HL-60/S4 treated with retinoic acid at 250 ng/mL for 4 days and 3 days (cell line): ENCODE measurements around the gene ZFP36.

Source experiments
- in situ Hi-C: fragments of 300-500 bp; cut with MboI; formaldehyde crosslinking; loops from 2 replicates; pipeline ENCODE4 v1.7.0; 2022; ENCODE audit warnings: low sequenced_read_pairs

Gene ZFP36

GRCh38 chr19:39417463-39418181, 11.0 kb downstream of the ZFP36 start:
- in situ Hi-C loops: no loop called here

GRCh38 chr19:39419003-39419402, 12.4 kb downstream of the ZFP36 start:
- in situ Hi-C loops: no loop called here

- in situ Hi-C loops: no loop called here
These were observed 14.1 kb downstream of the ZFP36 start for GRCh38 chr19:39420769-39421168.

GRCh38 chr19:39422020-39422419, 15.4 kb downstream of the ZFP36 start:
- in situ Hi-C loops: no loop called here

- in situ Hi-C loops: no loop called here
These were observed 16.8 kb downstream of the ZFP36 start for GRCh38 chr19:39423258-39424086.

GRCh38 chr19:39424934-39425333, 18.3 kb downstream of the ZFP36 start:
- in situ Hi-C loops: no loop called here

- in situ Hi-C loops: no loop called here
These were observed 19.1 kb downstream of the ZFP36 start for GRCh38 chr19:39425744-39426143.

- in situ Hi-C loops: no loop called here
These were observed 19.5 kb downstream of the ZFP36 start for GRCh38 chr19:39426170-39426569.

- in situ Hi-C loops: no loop called here
These were observed 21.1 kb downstream of the ZFP36 start for GRCh38 chr19:39427707-39428106.

GRCh38 chr19:39428283-39429112, 21.9 kb downstream of the ZFP36 start:
- in situ Hi-C loops: no loop called here

GRCh38 chr19:39430675-39431593, 24.3 kb downstream of the ZFP36 start:
- in situ Hi-C loops: no loop called here

- in situ Hi-C loops: no loop called here
These were observed 26.0 kb downstream of the ZFP36 start for GRCh38 chr19:39432677-39433025.

GRCh38 chr19:39433480-39434079, 26.9 kb downstream of the ZFP36 start:
- in situ Hi-C loops: no loop called here

GRCh38 chr19:39434123-39435076, 27.8 kb downstream of the ZFP36 start:
- in situ Hi-C loops: no loop called here

- in situ Hi-C loops: no loop called here
These were observed 29.1 kb downstream of the ZFP36 start, which contains the start of gene RPS16 for GRCh38 chr19:39435499-39436349. Gene RPS16 (minus strand): TSS chr19:39435949. CDS start chr19:39435895, 54 bp downstream.

- in situ Hi-C loops: no loop called here
These were observed 29.7 kb downstream of the ZFP36 start for GRCh38 chr19:39436350-39436716.

- in situ Hi-C loops: no loop called here
These were observed 31.8 kb downstream of the ZFP36 start for GRCh38 chr19:39438270-39438934.
